ENCODE measurements around the gene PCDH8. TPM values are rescaled to one million over a fixed set of nuclear protein-coding genes. Genes with fewer than 3 reads are reported as not detected.
A peak's percentile ranks its signal among the peaks of the same experiment; 100 is the strongest.

PCDH8 gene
- total RNA-seq, 1 donor from 2014 or later: 89.0 TPM

- peaks cover 22% of the 10 kb centered on the region for H3K9me3 Mint-ChIP-seq (ENCODE audit: unreplicated experiment)
- H3K27ac Mint-ChIP-seq (ENCODE audit: unreplicated experiment): peak overlapping the region; percentile 95
- peaks cover 28% of the 10 kb centered on the region for H3K27me3 Mint-ChIP-seq (ENCODE audit: unreplicated experiment)
- no peak for TF ChIP-seq CTCF (IDR thresholded peaks at IDR 0.05; ENCODE audit: partially characterized antibody, unreplicated experiment)
- peaks cover 38% of the 10 kb centered on the region for H3K4me1 Mint-ChIP-seq (ENCODE audit: low read depth, unreplicated experiment)
- DNase-seq: peak; percentile 48
- H3K4me3 Mint-ChIP-seq (ENCODE audit: unreplicated experiment): peak overlapping the region; percentile 99
- no peaks in the 10 kb centered on the region for H3K36me3 Mint-ChIP-seq (ENCODE audit: unreplicated experiment)
Observed at GRCh38 chr13:52847682-52848432, 583 bp downstream of the PCDH8 start.

- TF ChIP-seq CTCF (IDR thresholded peaks at IDR 0.05; ENCODE audit: partially characterized antibody, unreplicated experiment): no peak
- no peak for DNase-seq
- H3K36me3 Mint-ChIP-seq (ENCODE audit: unreplicated experiment): no peaks in the 10 kb centered on the region
- H3K4me1 Mint-ChIP-seq (ENCODE audit: low read depth, unreplicated experiment): peaks cover 34% of the 10 kb centered on the region
- H3K27me3 Mint-ChIP-seq (ENCODE audit: unreplicated experiment): peaks cover 28% of the 10 kb centered on the region
- H3K4me3 Mint-ChIP-seq (ENCODE audit: unreplicated experiment): no peak overlapping the region
- peaks cover 22% of the 10 kb centered on the region for H3K9me3 Mint-ChIP-seq (ENCODE audit: unreplicated experiment)
- H3K27ac Mint-ChIP-seq (ENCODE audit: unreplicated experiment): no peak overlapping the region
Observed at GRCh38 chr13:52847322-52847681, 1.1 kb downstream of the PCDH8 start.

GRCh38 chr13:52846567-52847321 lies 1.7 kb downstream of the PCDH8 start:
- Mint-ChIP-seq H3K4me1 (ENCODE audit: low read depth, unreplicated experiment) (peaks cover 31% of the 10 kb centered on the region), H3K4me3 (ENCODE audit: unreplicated experiment) (peak overlapping the region; percentile 76), H3K36me3 (ENCODE audit: unreplicated experiment) (no peaks in the 10 kb centered on the region), H3K27ac (ENCODE audit: unreplicated experiment) (peak overlapping the region; percentile 28), H3K27me3 (ENCODE audit: unreplicated experiment) (peaks cover 28% of the 10 kb centered on the region), H3K9me3 (ENCODE audit: unreplicated experiment) (peaks cover 22% of the 10 kb centered on the region)
- peak; percentile 74 for DNase-seq
- TF ChIP-seq CTCF (IDR thresholded peaks at IDR 0.05; ENCODE audit: partially characterized antibody, unreplicated experiment): peak; percentile 18

GRCh38 chr13:52845766-52846566 lies 2.5 kb downstream of the PCDH8 start:
- peak; percentile 32 for TF ChIP-seq CTCF (IDR thresholded peaks at IDR 0.05; ENCODE audit: partially characterized antibody, unreplicated experiment)
- H3K9me3 Mint-ChIP-seq (ENCODE audit: unreplicated experiment): peaks cover 22% of the 10 kb centered on the region
- peak; percentile 91 for DNase-seq
- H3K36me3 Mint-ChIP-seq (ENCODE audit: unreplicated experiment): no peaks in the 10 kb centered on the region
- H3K4me1 Mint-ChIP-seq (ENCODE audit: low read depth, unreplicated experiment): peaks cover 29% of the 10 kb centered on the region
- peaks cover 28% of the 10 kb centered on the region for H3K27me3 Mint-ChIP-seq (ENCODE audit: unreplicated experiment)
- H3K27ac Mint-ChIP-seq (ENCODE audit: unreplicated experiment): peak overlapping the region; percentile 28
- peak overlapping the region; percentile 95 for H3K4me3 Mint-ChIP-seq (ENCODE audit: unreplicated experiment)
